BE2C (cell line): ENCODE results near the gene ATP1B4.

ENCODE experiments used
- DNase-seq: peaks from one replicate; pipeline ENCODE4 v3.0.0-alpha.2; 2020
- H3K27me3 ChIP-seq: fragments of 250-450 bp; sonication (Bioruptor Pico); 2 replicates; pipeline ENCODE4 v1.5.1; 2020; ENCODE audit warnings: mild to moderate bottlenecking
- H3K36me3 ChIP-seq: fragments of 250-450 bp; sonication (Bioruptor Pico); 2 replicates; pipeline ENCODE4 v1.5.1; 2020; ENCODE audit warnings: mild to moderate bottlenecking
- H3K4me1 ChIP-seq: fragments of 250-450 bp; sonication (Bioruptor Pico); 2 replicates; pipeline ENCODE4 v1.5.1; 2020
- H3K4me3 ChIP-seq: 2 replicates; pipeline ENCODE4 v1.5.1; 2011; ENCODE audit warnings: low read depth, low read length
- H3K9me3 ChIP-seq: fragments of 250-450 bp; sonication (Bioruptor Pico); 2 replicates; pipeline ENCODE4 v1.5.1; 2020
- TF ChIP-seq, protein P1 (sequence below): IDR thresholded peaks from 2 replicates; pipeline ENCODE4 v1.5.1; 2012; ENCODE audit warnings: mild to moderate bottlenecking, low read depth, low read length

ATP1B4 gene

GRCh38 chrX:120367402-120368109 lies 5.7 kb downstream of the ATP1B4 start:
- TF ChIP-seq, protein P1, sequence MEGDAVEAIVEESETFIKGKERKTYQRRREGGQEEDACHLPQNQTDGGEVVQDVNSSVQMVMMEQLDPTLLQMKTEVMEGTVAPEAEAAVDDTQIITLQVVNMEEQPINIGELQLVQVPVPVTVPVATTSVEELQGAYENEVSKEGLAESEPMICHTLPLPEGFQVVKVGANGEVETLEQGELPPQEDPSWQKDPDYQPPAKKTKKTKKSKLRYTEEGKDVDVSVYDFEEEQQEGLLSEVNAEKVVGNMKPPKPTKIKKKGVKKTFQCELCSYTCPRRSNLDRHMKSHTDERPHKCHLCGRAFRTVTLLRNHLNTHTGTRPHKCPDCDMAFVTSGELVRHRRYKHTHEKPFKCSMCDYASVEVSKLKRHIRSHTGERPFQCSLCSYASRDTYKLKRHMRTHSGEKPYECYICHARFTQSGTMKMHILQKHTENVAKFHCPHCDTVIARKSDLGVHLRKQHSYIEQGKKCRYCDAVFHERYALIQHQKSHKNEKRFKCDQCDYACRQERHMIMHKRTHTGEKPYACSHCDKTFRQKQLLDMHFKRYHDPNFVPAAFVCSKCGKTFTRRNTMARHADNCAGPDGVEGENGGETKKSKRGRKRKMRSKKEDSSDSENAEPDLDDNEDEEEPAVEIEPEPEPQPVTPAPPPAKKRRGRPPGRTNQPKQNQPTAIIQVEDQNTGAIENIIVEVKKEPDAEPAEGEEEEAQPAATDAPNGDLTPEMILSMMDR, result no peak
- no peaks in the 10 kb centered on the region for H3K27me3 ChIP-seq
- H3K36me3 ChIP-seq, result no peaks in the 10 kb centered on the region
- H3K9me3 ChIP-seq, result no peaks in the 10 kb centered on the region
- no peak for DNase-seq
- H3K4me3 ChIP-seq, result no peak overlapping the region
- no peaks in the 10 kb centered on the region for H3K4me1 ChIP-seq

GRCh38 chrX:120372667-120373370 lies 10.9 kb downstream of the ATP1B4 start:
- H3K9me3 ChIP-seq, result no peaks in the 10 kb centered on the region
- no peak for DNase-seq
- no peaks in the 10 kb centered on the region for H3K27me3 ChIP-seq
- no peak overlapping the region for H3K4me3 ChIP-seq
- TF ChIP-seq, protein P1, result no peak
- H3K4me1 ChIP-seq, result no peaks in the 10 kb centered on the region
- H3K36me3 ChIP-seq, result no peaks in the 10 kb centered on the region

DNA sequence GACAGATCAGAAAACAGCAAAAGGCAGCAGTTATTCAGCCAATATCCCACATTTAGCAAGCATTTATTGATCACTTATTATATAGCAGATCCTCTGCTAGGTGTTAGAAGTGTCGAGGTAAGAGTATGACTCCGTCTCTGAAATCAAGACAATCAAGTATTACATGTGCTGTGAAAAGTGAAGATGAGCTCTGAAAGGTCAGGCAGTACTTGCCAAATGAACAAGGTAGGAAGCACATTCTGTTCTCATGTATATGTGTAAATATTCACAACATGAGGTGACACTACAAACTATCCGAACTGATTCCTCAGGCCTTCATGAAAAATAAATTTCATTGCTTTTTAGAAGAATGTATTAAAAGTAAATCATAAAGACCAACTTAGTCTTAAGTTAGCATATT lies 15.3 kb downstream of the ATP1B4 start:
- H3K4me1 ChIP-seq, result no peaks in the 10 kb centered on the region
- H3K4me3 ChIP-seq, result no peak overlapping the region
- TF ChIP-seq, protein P1, result no peak
- H3K9me3 ChIP-seq, result no peaks in the 10 kb centered on the region
- no peak for DNase-seq
- H3K36me3 ChIP-seq, result no peaks in the 10 kb centered on the region
- no peaks in the 10 kb centered on the region for H3K27me3 ChIP-seq

DNA sequence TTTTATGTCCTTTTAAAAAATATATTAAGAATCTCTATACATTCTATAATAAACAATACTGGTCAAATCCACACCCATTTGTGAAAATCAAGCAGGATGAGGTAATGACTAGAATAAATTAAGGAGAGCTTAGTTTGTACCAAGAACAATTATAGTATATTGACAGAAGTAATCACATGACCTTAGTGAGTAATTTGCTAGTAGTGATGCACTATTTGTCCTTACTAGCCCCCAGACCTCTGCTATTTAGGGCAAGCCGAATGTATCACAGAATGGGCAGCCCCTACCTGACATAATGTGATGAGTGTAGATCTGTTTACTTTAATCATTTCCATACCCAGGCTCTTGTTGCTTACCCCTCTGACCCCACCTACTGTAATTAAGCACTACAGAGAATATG lies 15.8 kb downstream of the ATP1B4 start:
- Histone ChIP-seq H3K9me3 (no peaks in the 10 kb centered on the region), H3K36me3 (no peaks in the 10 kb centered on the region), H3K4me3 (no peak overlapping the region), H3K27me3 (no peaks in the 10 kb centered on the region), H3K4me1 (no peaks in the 10 kb centered on the region)
- DNase-seq, result no peak
- TF ChIP-seq, protein P1, result no peak

DNA sequence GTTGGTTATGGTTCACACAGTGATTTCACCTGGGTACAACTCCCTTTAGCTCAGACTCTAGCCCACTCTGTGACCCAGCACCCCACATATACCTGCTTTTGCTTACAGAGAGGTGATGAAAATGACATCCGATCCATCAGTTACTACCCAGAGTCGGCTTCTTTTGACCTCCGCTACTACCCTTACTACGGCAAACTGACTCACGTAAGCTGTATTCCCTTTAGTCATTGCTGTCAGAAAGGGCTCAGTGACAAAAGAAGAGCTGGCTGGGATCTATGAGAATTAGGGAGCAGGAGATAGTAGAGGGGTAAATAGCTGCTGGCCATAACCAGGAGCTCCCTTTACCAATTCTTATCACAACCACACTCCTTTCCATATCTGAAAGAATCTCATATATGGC lies 16.7 kb downstream of the ATP1B4 start:
- TF ChIP-seq, protein P1, result no peak
- Histone ChIP-seq H3K27me3 (no peaks in the 10 kb centered on the region), H3K4me3 (no peak overlapping the region), H3K36me3 (no peaks in the 10 kb centered on the region), H3K9me3 (no peaks in the 10 kb centered on the region), H3K4me1 (no peaks in the 10 kb centered on the region)
- DNase-seq, result no peak

DNA sequence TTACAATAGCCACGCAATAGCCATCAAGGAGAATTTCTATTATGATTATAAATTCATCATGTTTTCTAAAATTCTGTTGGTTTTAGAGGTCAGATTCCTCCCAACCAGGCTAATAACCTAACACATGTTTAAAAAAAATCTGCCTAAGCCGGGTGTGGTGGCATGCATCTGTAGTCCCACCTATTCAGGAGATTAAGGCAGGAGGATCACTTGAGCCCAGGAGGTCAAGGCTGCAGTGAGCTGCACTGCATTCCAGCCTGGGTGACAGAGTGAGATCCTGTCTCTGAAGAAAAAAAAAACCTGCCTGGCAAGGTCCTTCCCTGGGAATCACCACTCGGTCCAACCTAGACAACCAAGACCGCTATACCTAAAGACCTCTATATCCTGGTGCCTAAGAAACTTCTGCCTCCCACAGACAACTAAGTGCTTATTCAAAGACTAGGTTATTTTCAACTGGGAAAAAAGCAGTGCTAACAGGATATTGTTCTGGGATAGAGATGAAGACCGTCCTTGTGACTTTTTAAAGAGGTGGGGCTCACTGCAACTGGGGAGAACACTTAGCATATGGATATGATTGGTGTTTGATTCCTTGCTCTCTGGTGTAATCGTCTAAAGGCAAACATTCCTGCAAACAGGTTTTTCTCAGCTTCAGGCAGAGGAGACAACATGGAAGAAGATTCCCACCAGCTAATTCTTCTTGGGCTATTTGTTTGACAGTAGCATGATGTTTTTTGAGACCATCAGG lies 18.2 kb downstream of the ATP1B4 start:
- Histone ChIP-seq H3K4me3 (no peak overlapping the region), H3K36me3 (no peaks in the 10 kb centered on the region), H3K4me1 (no peaks in the 10 kb centered on the region), H3K27me3 (no peaks in the 10 kb centered on the region), H3K9me3 (no peaks in the 10 kb centered on the region)
- TF ChIP-seq, protein P1, result no peak
- DNase-seq, result no peak
